Uterus (tissue), 2 donors: ENCODE measurements around the gene TWF1.

ENCODE experiments used
- POLR2A ChIP-seq, 2 donors: fragments of 450-650 bp; IDR thresholded peaks; one replicate each; pipeline ENCODE4 v1.6.1; 2016; ENCODE audit warnings: antibody characterized with exemption in 2 of 2, mild to moderate bottlenecking in 1 of 2, moderate library complexity in 1 of 2
- TF ChIP-seq, protein P1 (sequence below), 4 experiments: fragments of 200-600 bp in 2 of 4; fragments of 450-650 bp in 2 of 4; sonication (generic) in 2 of 4; IDR thresholded peaks; one replicate each; pipeline ENCODE4 v1.5.1; 2016 to 2019; ENCODE audit warnings: antibody characterized with exemption in 4 of 4, mild to moderate bottlenecking in 2 of 4, moderate library complexity in 1 of 4

GRCh38 chr12:43744826-43745225 lies 61.3 kb downstream of the TWF1 start:
- TF ChIP-seq POLR2A (IDR thresholded peaks at IDR 0.05), result no peak
- TF ChIP-seq, protein P1, sequence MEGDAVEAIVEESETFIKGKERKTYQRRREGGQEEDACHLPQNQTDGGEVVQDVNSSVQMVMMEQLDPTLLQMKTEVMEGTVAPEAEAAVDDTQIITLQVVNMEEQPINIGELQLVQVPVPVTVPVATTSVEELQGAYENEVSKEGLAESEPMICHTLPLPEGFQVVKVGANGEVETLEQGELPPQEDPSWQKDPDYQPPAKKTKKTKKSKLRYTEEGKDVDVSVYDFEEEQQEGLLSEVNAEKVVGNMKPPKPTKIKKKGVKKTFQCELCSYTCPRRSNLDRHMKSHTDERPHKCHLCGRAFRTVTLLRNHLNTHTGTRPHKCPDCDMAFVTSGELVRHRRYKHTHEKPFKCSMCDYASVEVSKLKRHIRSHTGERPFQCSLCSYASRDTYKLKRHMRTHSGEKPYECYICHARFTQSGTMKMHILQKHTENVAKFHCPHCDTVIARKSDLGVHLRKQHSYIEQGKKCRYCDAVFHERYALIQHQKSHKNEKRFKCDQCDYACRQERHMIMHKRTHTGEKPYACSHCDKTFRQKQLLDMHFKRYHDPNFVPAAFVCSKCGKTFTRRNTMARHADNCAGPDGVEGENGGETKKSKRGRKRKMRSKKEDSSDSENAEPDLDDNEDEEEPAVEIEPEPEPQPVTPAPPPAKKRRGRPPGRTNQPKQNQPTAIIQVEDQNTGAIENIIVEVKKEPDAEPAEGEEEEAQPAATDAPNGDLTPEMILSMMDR (IDR thresholded peaks at IDR 0.05), result no peak
